DLD1 (cell line): Measurements from ENCODE around the gene TBX10.
"Not testable (repeated sequence)": the region's sequence is repeated elsewhere in the genome, so short reads cannot be mapped to it uniquely, and the experiment has no call there.

Experiments used
- in situ Hi-C: cut with HindIII; loops from 2 replicates; pipeline ENCODE4 v1.10.0; 2017; ENCODE audit warnings: low sequenced_read_pairs

TBX10 gene

GRCh38 chr11:67646535-67647336 lies 7.2 kb upstream of the TBX10 start:
- in situ Hi-C loops, result no loop called here

- in situ Hi-C loops, result no loop called here
Measured at GRCh38 chr11:67645521-67646461, 6.2 kb upstream of the TBX10 start.

- in situ Hi-C loops, result no loop called here
Measured at GRCh38 chr11:67644472-67645418, 5.2 kb upstream of the TBX10 start.

- in situ Hi-C loops, result no loop called here
Measured at GRCh38 chr11:67644042-67644441, 4.5 kb upstream of the TBX10 start.

- in situ Hi-C loops, result no loop called here
Measured at GRCh38 chr11:67642173-67643120, 2.9 kb upstream of the TBX10 start.

- in situ Hi-C loops, result no loop called here
Measured at GRCh38 chr11:67641338-67642172, 2.0 kb upstream of the TBX10 start.

GRCh38 chr11:67640758-67641337 lies 1.3 kb upstream of the TBX10 start:
- in situ Hi-C loops, result no loop called here

- in situ Hi-C loops, result no loop called here
Measured at GRCh38 chr11:67640021-67640757, 626 bp upstream of the TBX10 start.

- in situ Hi-C loops, result no loop called here
Measured at GRCh38 chr11:67638535-67639437, 777 bp downstream of the TBX10 start.

- in situ Hi-C loops, result not testable (repeated sequence)
Measured at GRCh38 chr11:67637441-67637840, 2.1 kb downstream of the TBX10 start.

- in situ Hi-C loops, result no loop called here
Measured at GRCh38 chr11:67636962-67637361, 2.6 kb downstream of the TBX10 start.

- in situ Hi-C loops, result no loop called here
Measured at GRCh38 chr11:67635231-67635521, 4.4 kb downstream of the TBX10 start.

GRCh38 chr11:67634366-67635230 lies 5.0 kb downstream of the TBX10 start:
- in situ Hi-C loops, result no loop called here

- in situ Hi-C loops, result no loop called here
Measured at GRCh38 chr11:67633758-67634365, 5.7 kb downstream of the TBX10 start.

- in situ Hi-C loops, result no loop called here
Measured at GRCh38 chr11:67632982-67633755, 6.4 kb downstream of the TBX10 start.
